Measurements from ENCODE around the gene CEP97.

- TF ChIP-seq ZFP30 (CRISPR knock-in tag; IDR thresholded peaks at IDR 0.05) (no peak), SNAI2 (CRISPR knock-in tag; IDR thresholded peaks at IDR 0.05) (no peak), PPARA (CRISPR knock-in tag; IDR thresholded peaks at IDR 0.05; ENCODE audit: borderline replicate concordance) (no peak), POU6F1 (CRISPR knock-in tag; IDR thresholded peaks at IDR 0.05; ENCODE audit: borderline replicate concordance, low read depth) (no peak), GLIS3 (CRISPR knock-in tag; IDR thresholded peaks at IDR 0.05) (no peak), ARNTL (CRISPR knock-in tag; IDR thresholded peaks at IDR 0.05; ENCODE audit: borderline replicate concordance, low read depth) (no peak), CREB5 (CRISPR knock-in tag; IDR thresholded peaks at IDR 0.05; ENCODE audit: low read depth) (no peak), PATZ1 (CRISPR knock-in tag; IDR thresholded peaks at IDR 0.05; ENCODE audit: borderline replicate concordance) (no peak), BACH2 (CRISPR knock-in tag; IDR thresholded peaks at IDR 0.05; ENCODE audit: borderline replicate concordance) (no peak), ISL1 (CRISPR knock-in tag; IDR thresholded peaks at IDR 0.05) (no peak), ESRRG (CRISPR knock-in tag; IDR thresholded peaks at IDR 0.05) (no peak), ZFP3 (CRISPR knock-in tag; IDR thresholded peaks at IDR 0.05) (no peak), ZNF565 (CRISPR knock-in tag; conservative IDR thresholded peaks at IDR 0.05; ENCODE audit: low read depth) (no peak)
Observed at GRCh38 chr3:101732240-101732641, 7.8 kb downstream of the CEP97 start.
